Right lobe of liver (tissue), 4 donors: ENCODE results near the gene HEY2.

Experiments used
- CTCF ChIP-seq, 4 donors: fragments of 200-600 bp in 3 of 4; fragments of 450-650 bp in 1 of 4; IDR thresholded peaks; one replicate each; pipeline versions ENCODE4 v1.5.1 to v1.8.0; 2016 to 2022; ENCODE audit warnings: antibody characterized with exemption in 4 of 4, mild to moderate bottlenecking in 2 of 4
- POLR2A ChIP-seq: fragments of 450-650 bp; IDR thresholded peaks from one replicate; pipeline ENCODE4 v1.6.1; 2017; ENCODE audit warnings: antibody characterized with exemption, mild to moderate bottlenecking
- donor health status: DM: no; HTN: no; CAD: no.
- donor health status: DM: no; HTN: no; CAD: no.
- donor health status: DM: no; HTN: yes; CAD: no.

GRCh38 chr6:125810445-125810844, 61.0 kb downstream of the HEY2 start:
- TF ChIP-seq CTCF (IDR thresholded peaks at IDR 0.05) (no peak), POLR2A (no peak)
